HPDE6-E6E7 (cell line): ENCODE results near the gene THBS1.

ENCODE experiments used
- DNase-seq: peaks from one replicate; pipeline ENCODE4 v3.0.0; 2011; ENCODE audit warnings: missing footprints; ENCODE audit errors: extremely low spot score

Gene THBS1

GRCh38 chr15:39580485-39581241 lies at the start of gene THBS1:
TSS of gene THBS1 (plus strand) at chr15:39581079. CDS start at chr15:39581858, 779 bp downstream.
- peak; percentile 64 for DNase-seq

GRCh38 chr15:39534996-39535395 lies 45.9 kb upstream of the THBS1 start:
- DNase-seq: no peak

GRCh38 chr15:39535466-39535865 lies 45.4 kb upstream of the THBS1 start:
- DNase-seq: no peak

- no peak for DNase-seq
Measured at GRCh38 chr15:39538936-39539335, 41.9 kb upstream of the THBS1 start.

- DNase-seq: no peak
Measured at GRCh38 chr15:39539466-39539865, 41.4 kb upstream of the THBS1 start.

- DNase-seq: no peak
Measured at GRCh38 chr15:39539973-39540558, 40.8 kb upstream of the THBS1 start.

- DNase-seq: no peak
Measured at GRCh38 chr15:39542385-39543065, 38.4 kb upstream of the THBS1 start.

- no peak for DNase-seq
Measured at GRCh38 chr15:39543651-39544050, 37.2 kb upstream of the THBS1 start.

- DNase-seq: no peak
Measured at GRCh38 chr15:39546842-39547241, 34.0 kb upstream of the THBS1 start.

- no peak for DNase-seq
Measured at GRCh38 chr15:39548561-39548960, 32.3 kb upstream of the THBS1 start.

GRCh38 chr15:39549912-39550311 lies 31.0 kb upstream of the THBS1 start:
- DNase-seq: no peak

- no peak for DNase-seq
Measured at GRCh38 chr15:39551476-39551875, 29.4 kb upstream of the THBS1 start.

GRCh38 chr15:39552556-39552955 lies 28.3 kb upstream of the THBS1 start:
- no peak for DNase-seq

- no peak for DNase-seq
Measured at GRCh38 chr15:39553947-39554693, 26.8 kb upstream of the THBS1 start.

- DNase-seq: no peak
Measured at GRCh38 chr15:39554746-39555387, 26.0 kb upstream of the THBS1 start.

- no peak for DNase-seq
Measured at GRCh38 chr15:39555885-39556284, 25.0 kb upstream of the THBS1 start.

- no peak for DNase-seq
Measured at GRCh38 chr15:39556461-39556860, 24.4 kb upstream of the THBS1 start.

GRCh38 chr15:39558421-39558820 lies 22.5 kb upstream of the THBS1 start:
- no peak for DNase-seq

- no peak for DNase-seq
Measured at GRCh38 chr15:39564972-39565665, 15.8 kb upstream of the THBS1 start.

- DNase-seq: no peak
Measured at GRCh38 chr15:39565851-39566250, 15.0 kb upstream of the THBS1 start.

GRCh38 chr15:39573287-39573686 lies 7.6 kb upstream of the THBS1 start:
- DNase-seq: no peak
